ENCODE results near the gene TYR.
"Not testable (repeated sequence)": the region's sequence is repeated elsewhere in the genome, so short reads cannot be mapped to it uniquely, and the experiment has no call there.

The TYR gene

GRCh38 chr11:89272540-89273088 is 94.9 kb downstream of the TYR start:
- DNase-seq = not testable (repeated sequence)

- DNase-seq = not testable (repeated sequence)
Observed at GRCh38 chr11:89273220-89273619, 95.5 kb downstream of the TYR start.

GRCh38 chr11:89275966-89276365 is 98.3 kb downstream of the TYR start:
- no peak for DNase-seq

- no peak for DNase-seq
Observed at GRCh38 chr11:89279176-89279575, 101.5 kb downstream of the TYR start.

- DNase-seq = not testable (repeated sequence)
Observed at GRCh38 chr11:89281032-89281677, 103.5 kb downstream of the TYR start.

GRCh38 chr11:89286601-89287000 is 108.9 kb downstream of the TYR start:
- DNase-seq = not testable (repeated sequence)

- DNase-seq = not testable (repeated sequence)
Observed at GRCh38 chr11:89288004-89288403, 110.3 kb downstream of the TYR start.

- DNase-seq = no peak
Observed at GRCh38 chr11:89293965-89294679, 116.4 kb downstream of the TYR start.

- DNase-seq = not testable (repeated sequence)
Observed at GRCh38 chr11:89295023-89295422, 117.3 kb downstream of the TYR start.

- not testable (repeated sequence) for DNase-seq
Observed at GRCh38 chr11:89303029-89303428, 125.4 kb downstream of the TYR start.

- DNase-seq = not testable (repeated sequence)
Observed at GRCh38 chr11:89308272-89308671, 130.6 kb downstream of the TYR start.

GRCh38 chr11:89309321-89309985 is 131.8 kb downstream of the TYR start:
- not testable (repeated sequence) for DNase-seq

GRCh38 chr11:89310607-89311006 is 132.9 kb downstream of the TYR start:
- peak in 2 of 3 experiments; percentile 66 to 94 for DNase-seq

- DNase-seq = no peak
Observed at GRCh38 chr11:89321401-89321800, 143.7 kb downstream of the TYR start.

- DNase-seq = no peak
Observed at GRCh38 chr11:89327885-89328284, 150.2 kb downstream of the TYR start.

- DNase-seq = not testable (repeated sequence)
Observed at GRCh38 chr11:89331940-89332339, 154.3 kb downstream of the TYR start.

- DNase-seq = peak; percentile 19 to 81 (median 40)
Observed at GRCh38 chr11:89333704-89334103, 156.0 kb downstream of the TYR start.

- DNase-seq = not testable (repeated sequence)
Observed at GRCh38 chr11:89337100-89337650, 159.5 kb downstream of the TYR start.

- not testable (repeated sequence) for DNase-seq
Observed at GRCh38 chr11:89338073-89338472, 160.4 kb downstream of the TYR start.

GRCh38 chr11:89340450-89340849 is 162.8 kb downstream of the TYR start:
- DNase-seq = not testable (repeated sequence)

GRCh38 chr11:89342880-89343572 is 165.4 kb downstream of the TYR start:
- not testable (repeated sequence) for DNase-seq

Data from NCI-H1417 (cell line).